HG02852 (cell line): ENCODE results near the gene KCTD17.

Experiments
- ATAC-seq: cut with Tn5 transposase; IDR thresholded peaks from one replicate; pipeline ENCODE4 v1.9.1; 2021; ENCODE audit warnings: mild to moderate bottlenecking, moderate library complexity; ENCODE audit not compliant: unreplicated experiment

KCTD17 gene

DNA sequence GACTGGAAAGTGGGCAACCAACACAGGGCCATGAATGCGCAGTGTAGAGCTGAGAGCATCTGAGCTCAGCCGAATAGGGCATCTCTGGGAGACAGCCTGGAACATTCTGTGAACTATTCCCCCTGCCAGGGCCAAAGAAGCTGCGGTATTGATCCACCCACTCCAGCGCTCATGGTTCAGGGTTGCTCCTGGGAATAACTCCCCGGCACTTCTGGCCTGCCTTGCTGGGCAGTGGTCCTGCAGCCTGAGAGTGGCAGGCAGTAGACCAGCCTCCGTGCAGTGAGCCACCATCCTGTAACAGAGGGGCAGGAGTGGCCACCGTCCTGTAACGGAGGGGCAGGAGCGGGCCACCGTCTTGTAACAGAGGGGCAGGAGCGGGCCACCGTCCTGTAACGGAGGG, 45.8 kb downstream of the KCTD17 start:
- no peak for ATAC-seq

DNA sequence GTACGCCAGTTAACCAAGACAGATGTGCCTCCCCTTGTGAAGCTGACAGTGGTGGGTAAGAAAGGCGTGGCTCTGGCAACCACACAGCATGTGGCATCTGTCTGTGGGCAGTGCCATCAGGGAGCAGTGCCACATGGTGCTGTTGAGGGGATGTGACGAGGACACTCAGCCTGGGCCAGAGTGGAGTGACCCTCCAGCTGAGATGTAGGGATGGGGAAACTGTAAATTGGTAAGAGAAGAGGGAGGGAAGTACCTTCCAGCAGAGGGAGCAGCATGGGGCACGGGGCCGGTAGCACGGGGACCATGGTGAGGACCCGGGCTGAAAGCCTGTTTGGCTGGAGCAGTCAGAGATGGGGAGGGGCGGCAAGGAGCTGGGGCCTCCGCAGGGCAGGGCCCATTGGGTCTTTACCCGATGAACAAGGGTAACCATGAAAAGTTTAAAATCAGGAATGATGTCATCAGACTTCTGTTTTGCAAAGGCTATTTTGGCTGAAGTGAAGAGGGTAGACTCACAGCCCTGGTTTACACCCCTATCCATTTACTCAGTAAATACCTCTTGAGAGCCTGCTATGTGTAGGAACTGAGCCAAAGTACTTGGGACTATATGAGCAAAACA, 47.5 kb downstream of the KCTD17 start:
- no peak for ATAC-seq

DNA sequence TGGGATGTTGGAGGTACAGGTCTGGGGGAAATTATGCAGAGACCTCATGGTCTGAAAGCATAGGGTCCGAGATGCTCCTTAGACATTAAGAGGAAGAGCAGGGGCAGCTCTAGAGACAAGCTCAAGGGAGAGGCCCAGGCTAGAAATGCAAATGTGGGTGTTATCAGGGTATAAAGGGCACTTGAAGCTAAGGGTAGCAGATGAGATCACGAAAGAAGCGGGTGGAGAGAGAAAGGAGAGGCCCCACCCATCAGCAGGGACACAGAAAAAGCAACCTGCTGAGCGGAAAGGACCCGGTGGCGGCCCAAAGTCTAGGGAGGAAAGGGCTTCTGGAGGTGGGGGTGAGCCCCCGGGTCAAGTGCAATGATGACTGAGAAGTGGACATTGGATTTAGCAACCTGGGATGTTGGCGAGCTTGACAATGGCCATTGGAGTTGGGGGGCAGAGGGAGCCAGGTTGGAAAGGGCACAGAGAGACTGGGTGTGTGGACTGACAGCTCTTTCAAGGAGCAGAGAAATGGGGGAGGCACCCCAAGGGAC, 49.1 kb downstream of the KCTD17 start:
- no peak for ATAC-seq

DNA sequence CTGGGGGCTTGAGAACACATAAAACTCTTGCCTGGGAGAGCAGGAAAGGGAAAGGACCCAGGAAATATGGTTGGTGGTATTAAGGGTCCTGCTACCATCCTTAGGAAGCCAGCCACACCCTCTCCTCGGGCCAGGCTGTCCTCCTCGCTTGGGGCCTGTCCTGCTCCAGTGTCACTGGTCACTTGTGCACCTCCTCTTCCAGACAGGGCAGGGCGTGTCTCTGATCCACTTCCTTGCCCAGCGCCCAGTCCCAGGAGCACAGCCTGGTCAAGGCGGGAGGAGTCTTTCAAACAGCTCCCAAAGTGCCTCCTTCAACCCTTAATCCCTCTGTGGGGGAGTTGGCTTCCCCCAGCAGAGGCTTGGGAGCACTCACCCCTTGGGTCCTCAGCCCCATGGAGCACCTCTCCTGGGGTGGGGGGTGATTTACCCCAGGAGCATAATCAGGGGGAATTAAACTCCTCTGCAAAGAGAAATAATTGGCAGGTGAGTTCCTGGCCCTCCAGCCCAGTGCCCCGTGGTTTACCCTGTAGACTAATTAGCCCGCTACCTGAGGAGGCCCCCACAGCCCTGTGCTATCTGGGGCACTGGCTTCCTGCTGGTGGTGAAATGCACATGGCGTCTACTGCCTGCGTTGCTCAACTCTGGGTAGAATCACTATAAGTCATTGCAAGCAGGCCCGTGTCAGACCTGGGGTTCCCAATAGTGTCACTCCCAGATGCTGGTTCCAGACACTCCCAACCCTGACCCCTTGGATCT, 49.9 kb downstream of the KCTD17 start:
- ATAC-seq: no peak

DNA sequence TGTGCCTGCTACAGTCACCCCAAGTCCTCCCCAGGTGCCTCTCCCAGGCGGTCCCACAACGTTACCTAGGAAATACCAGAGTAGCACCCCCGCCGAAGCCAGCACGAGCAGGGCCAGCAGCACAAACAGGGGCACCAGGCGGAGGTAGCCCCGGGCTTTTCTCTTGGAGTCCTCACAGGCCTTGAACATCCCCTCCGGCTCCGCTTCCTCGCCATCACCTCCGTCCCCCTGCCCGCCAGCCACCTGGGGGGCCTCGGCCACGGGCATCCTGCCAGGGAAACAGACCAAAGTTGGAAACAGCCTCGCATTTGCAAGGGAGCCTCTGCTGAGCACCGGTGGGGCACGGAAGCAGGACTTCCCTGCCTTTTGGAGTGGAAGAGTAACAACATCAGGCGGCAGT, 51.6 kb downstream of the KCTD17 start:
- no peak for ATAC-seq

DNA sequence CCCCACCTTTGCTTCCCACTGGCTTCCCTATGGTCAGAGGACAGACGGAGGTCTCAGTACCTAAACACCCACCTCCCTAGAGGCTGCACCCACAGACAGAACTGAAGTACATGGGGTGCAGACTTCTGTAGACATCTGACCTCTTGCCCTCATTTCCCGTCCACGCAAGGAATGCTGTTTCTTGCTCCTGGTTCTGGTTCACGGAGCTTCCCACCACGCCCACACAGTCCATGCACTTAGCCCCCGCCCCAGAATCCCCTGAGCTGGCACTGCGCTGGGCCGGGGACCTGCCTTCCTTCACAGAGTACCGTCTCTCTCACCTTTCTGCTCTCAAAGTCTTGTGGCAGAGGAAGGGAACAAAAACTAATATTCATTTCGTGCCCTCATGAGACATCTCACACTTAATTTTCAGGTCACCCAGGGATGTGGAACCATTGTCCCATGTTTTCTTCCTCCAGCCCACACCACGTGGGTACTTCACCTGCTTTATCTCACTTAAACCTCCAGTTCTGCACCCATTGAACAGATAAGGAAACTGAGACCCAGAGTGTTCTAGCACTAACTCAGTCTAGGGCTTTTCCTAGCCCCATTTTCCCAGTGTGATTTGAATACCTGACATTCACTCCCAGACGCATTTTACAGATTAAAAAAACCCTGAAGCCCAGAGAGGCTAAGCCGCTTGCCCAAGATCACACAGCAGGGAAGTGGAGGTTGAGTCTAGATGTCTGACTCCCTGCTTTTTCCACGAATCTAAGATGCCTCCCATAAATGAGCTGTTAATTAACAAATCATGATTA, 52.3 kb downstream of the KCTD17 start:
- ATAC-seq: no peak

DNA sequence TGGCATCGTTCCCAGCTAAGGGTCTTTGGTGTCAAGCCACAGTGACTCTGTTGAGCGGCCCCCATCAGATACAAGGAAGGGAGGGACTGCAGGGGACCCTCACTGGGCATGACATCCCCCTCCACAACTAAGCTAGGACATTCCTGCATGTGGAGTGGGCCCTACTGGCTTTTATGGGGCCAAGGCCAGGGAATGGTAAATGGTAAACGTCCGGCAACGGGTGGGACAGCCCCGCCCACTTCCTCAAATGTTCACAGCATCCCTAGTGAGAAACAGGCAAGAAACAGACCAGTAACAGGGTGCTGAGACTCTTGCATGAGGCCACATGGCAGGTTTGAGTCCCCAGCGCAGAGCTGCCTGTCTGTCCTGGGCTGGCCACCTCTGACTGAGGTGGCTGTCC, 53.6 kb downstream of the KCTD17 start:
- ATAC-seq: no peak

DNA sequence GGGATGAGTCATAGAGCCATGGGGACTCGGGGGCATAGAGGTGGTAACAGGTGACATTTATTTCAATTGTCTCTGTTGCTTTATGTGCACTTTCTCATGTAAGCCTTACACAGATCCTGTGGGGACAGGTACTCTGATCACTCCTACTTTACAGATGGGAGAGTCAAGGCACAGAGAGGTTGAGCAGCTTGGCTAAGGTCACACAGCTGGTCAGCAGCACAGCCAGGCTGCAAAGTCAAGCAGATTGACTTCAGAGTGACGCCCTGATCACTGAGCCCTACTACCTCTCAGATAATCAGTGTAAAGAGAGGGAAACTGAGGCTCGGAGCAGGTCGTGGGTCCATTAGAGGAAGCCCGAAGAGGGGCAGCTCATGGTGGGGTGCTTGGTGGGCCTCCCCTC, 54.4 kb downstream of the KCTD17 start:
- ATAC-seq: no peak

DNA sequence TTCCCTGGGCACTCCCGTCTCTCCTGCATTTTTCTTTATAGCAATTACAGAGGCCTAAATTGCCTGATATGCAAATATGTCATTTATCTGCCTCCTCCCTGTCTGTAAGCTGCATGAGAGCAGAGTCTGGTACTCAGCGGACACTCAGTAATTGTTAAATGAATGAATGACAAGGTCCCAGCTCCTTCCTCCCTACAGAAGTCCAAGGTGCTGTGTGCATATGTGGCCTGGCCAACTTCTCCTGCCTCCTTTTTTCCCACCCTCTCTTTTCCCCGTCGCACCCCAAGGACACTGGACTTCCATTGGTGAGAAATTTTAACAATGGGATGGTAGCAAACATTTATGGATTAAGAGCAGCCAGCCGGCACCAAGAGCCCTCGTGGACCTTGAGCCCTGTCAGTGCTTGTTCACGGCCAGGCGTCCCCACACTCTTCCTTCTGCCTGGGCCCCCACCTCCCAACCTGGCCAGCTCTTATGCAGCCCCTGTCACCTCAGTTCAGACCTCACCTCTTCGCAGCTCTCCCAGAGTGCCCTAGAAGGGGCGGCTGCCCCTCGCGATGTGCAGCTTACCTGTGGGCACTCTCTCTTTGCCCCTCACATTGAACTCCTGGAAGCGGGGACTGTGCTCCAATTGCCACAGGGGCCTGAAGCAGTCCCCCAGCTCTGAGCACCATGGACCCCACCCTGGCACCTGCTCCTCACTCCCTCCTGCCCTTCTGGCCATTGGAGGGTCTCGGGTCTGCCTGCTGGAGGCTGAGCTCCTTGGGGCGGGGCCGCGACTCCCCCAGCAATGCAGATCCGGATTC, 56.5 kb downstream of the KCTD17 start:
- ATAC-seq: no peak

DNA sequence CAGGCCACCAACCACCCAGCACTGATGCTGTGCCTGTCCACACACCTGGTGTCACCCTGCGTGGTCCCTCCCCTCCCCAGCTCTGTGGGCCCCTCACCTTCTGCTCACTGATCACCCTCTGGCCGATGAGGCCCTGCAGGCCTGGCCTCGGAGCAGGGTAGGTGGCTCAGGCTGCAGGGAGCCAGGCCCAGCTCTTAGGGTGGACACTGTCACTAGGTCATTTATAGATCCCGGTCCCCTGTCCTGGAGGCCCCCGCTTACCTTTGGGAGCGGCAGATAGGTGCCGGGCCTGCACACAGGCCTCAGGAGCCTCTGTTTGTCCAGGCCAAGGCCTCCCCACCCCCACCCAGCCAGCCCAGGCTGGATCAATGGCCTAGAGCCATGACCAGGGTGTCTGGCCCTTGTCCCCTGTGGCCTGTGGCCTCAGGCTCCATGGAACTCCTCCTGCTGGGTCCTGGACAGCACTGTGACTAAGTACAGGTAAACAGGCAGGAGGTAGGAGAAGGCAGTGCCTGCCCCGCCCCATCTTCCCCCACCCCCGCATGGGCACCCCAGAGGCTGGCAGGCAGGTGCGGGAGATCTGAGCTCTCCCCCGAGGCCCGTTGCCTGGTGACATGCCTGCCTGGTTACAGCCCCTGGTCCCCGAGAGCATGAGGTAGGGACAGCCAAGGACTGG, 57.8 kb downstream of the KCTD17 start, which contains the start of gene TMPRSS6:
Gene TMPRSS6, minus strand, starts transcription at position 472 of the 676 bp plus-strand sequence. CDS start 6,296 bp downstream, outside the sequence.
- no peak for ATAC-seq

DNA sequence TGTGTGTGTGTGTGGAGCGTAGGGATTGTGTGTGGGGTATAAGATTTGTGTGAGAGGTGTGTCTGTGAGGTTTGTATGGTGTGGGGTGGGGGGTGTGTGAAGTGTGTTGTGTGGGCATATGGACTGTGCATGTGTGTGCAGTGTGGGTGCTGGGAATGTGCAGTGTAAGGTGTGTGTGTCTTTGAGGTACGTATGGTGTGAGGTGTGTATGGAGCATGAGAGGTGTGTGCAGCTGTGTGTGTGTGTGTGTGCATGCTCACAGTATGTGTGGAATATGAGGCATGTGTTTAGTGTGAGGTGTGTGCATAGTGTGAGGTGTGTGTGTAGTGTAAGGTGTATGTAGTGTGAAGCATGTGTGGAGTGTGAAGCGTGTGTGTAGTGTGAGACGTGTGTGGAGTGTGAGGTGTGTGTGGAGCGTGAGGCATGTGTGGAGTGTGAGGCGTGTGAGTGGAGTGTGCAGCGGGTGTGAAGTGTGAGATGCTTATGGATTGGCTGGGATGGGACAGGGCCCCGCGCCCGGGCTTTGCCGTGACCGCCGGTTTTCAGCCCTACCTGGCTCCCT, 59.7 kb downstream of the KCTD17 start:
- no peak for ATAC-seq

DNA sequence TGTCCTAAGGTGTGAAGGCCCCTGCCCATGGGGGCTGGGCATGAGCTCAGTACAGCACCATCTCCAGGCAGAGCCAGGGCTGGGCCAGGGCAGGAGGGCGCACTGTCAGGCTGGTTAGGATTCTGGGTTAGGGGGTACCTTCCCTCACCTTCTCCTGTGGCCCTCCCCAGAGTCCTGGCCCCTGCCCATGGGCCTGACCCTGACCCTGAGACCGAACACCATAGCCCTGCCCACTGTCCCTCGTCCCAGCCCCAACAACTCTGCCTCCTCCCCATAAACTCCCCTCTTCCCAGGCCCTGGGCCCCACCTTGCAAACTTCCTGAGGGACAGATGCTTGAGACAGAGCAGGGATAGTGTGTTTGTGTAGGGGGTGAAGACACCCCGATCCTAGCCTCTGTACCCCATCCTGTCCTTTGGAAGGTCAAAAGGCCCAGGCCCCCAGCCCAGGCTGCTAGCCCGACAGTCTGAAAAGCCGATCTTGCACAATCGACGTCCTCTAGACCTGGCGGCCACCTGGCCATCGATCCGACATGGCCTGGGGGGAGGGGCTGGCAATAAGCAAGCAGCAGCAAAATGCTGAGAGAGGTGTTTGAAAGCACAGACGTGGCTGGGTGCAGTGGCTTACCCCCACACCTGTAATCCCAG, 60.7 kb downstream of the KCTD17 start:
- no peak for ATAC-seq
